Stimulated activated CD4-positive, alpha-beta T cell treated with anti-CD3 and anti-CD28 coated beads, Interleukin-15, amount 100 ng/mL, for 1 hour (primary cell): Measurements from ENCODE around the gene RNF214.

Experiments used
- DNase-seq, 2 donors: peaks; one replicate each; pipeline ENCODE4 v3.0.0-alpha.2; 2020; ENCODE audit warnings: low read depth in 1 of 2, low spot score in 1 of 2

RNF214 gene

DNA sequence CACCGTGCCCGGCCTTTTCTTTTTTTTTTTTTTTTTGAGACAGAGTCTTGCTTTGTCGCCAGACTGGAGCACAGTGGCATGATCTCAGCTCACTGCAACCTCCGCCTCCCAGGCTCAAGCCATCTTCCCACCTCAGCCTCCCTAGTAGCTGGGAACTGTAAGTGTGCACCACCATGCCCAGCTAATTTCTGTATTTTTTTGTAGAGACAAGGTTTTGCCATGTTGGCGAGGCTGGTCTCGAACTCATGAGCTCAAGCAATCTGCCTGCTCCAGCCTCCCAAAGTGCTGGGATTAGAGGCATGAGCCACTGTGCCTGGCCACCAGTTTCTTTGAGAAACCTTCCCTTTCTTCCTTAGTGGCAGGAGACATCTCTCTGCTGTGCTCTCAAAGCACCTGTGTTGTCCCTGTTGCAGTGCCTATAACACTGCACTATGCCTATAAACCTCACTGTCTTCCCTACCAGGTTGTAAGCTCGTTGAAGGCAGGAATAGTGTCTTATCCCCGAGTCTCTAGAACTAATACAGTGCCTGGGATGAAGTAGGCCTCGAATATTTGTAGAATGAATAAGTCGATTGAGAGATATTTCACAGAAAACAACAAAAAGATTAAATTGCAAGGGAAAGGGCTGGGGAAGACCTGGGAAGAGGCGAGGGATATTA is 19.6 kb upstream of the RNF214 start:
- no peak for DNase-seq

DNA sequence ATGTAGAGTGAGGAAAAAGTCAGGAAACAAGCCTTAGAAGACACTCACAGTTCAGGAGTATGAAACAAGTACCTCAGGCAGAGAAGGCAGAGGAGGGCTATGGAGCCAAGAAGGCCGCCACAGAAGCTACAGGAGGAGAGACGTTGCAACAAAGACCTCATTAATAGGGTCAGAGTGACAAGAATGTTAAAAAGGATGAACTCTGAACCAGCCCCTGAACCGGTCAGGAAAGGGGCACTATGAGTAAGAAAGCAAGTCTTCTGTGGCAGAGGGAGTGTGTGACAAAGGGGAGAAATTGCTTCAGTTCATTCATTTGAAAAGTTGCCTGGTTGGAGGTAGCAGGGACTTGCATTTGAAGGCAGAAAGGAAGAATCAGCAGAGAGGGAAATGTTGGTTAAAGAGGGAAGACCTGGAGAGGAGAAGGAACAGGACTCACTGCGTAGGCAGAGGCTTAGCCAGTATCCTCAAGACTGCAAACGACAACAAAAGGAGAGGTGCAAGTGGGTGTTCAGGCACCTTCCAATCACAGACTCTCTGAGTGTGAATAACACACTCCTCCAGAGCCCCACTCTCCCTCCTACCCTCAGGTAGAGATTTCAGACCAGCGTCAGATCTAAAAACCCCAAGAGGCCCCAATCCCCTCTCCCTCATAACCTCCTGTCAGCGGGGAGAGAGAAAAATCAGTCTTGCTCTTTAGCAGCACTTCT is 17.9 kb upstream of the RNF214 start:
- no peak for DNase-seq

GRCh38 chr11:117217141-117218084 is 15.1 kb upstream of the RNF214 start:
- no peak for DNase-seq

DNA sequence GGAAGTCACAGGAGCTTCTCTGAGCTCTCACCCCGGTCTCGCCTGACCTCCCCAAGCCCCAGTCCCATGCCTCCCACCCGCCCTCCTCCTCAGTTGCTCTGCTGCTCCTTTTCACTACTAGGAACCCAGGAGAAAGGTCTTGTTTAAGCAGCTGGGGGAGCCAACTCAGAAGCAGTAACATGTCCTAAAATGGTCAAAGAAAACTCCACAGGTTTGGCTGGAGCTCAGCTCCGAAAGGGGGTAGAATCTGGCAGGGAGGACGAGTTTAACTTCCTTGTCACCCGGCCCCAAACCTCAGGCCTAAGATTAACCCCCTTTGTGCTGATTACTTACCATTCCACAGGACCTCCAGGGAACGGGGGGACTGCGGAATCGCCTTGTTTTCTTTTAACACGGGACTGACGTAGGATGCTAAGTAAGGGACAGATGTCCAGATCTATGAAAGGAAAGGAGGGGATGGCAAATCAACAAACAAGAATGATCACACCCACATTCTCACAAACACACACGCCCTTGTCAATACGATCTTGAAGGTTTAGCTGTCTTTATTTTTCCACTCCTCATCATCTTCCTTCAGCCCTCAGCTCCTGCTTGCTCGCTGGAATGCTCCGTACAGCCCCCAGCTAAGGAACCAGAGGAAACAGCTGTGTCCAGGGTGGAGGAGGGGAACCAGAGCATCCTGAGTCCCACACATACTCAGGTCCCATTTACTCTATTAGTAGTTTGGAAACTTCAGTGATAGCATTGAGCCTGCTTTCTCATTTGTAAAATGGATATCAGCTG is 14.1 kb upstream of the RNF214 start:
- no peak for DNase-seq

DNA sequence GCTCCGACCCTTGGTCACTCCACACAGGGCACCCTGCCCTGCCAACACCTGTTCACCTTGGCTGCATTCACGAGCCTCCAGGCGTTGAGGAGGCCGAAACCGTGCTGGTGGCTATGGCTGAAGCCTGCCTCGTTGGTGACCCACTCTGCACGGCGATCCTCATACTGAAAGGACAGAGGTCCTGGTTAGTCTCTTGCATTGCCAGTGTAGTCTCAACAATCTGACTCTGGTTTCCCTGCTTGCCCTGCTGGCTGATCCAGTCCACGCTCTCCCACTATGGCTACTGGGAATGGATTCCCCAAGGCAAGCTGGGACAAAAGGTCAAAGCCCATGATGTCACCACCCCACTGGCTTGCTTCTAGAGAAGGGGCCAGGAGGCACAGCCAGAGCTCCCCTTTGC is 13.5 kb upstream of the RNF214 start:
- DNase-seq: no peak

DNA sequence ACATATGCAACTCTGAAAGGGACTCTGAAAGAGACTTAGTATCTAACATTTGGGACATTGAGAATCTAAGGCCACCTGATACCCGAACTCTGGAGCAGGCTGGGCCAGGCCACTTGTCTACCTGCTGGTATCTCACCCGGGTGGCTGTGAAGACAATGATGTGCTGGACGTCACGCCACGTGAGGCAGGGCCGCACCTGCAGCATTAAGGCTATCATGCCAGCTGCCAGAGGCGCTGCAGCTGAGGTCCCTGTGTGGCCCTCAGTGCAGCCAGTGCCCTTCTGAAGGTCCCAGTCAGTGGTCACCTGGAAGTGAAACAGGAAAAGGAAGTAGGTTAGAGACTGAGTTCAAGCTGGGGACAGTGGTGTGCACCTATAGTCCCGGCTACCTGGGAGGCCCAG is 13.0 kb upstream of the RNF214 start:
- no peak for DNase-seq

- no peak for DNase-seq
Measured at GRCh38 chr11:117219995-117220394, 12.5 kb upstream of the RNF214 start.

DNA sequence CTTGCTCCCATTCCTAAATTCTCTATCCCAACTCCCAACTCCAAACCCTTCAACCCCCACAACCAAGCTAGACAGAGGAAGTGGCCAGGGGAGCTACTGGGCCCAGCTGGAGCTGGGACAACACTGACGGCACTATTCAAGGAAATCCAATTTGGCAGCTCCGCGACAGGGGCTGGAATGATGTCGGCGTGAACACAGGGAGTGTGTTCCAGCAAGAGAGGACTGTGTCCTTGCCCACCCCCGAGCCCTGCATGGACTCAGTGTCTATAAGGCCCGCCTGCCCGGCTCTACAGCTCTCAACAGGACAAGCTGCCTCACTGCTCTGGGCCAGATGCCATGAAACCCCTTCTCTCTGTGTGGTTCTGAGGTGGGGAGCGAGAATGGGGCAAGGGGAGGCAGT is 11.9 kb upstream of the RNF214 start:
- DNase-seq: no peak

DNA sequence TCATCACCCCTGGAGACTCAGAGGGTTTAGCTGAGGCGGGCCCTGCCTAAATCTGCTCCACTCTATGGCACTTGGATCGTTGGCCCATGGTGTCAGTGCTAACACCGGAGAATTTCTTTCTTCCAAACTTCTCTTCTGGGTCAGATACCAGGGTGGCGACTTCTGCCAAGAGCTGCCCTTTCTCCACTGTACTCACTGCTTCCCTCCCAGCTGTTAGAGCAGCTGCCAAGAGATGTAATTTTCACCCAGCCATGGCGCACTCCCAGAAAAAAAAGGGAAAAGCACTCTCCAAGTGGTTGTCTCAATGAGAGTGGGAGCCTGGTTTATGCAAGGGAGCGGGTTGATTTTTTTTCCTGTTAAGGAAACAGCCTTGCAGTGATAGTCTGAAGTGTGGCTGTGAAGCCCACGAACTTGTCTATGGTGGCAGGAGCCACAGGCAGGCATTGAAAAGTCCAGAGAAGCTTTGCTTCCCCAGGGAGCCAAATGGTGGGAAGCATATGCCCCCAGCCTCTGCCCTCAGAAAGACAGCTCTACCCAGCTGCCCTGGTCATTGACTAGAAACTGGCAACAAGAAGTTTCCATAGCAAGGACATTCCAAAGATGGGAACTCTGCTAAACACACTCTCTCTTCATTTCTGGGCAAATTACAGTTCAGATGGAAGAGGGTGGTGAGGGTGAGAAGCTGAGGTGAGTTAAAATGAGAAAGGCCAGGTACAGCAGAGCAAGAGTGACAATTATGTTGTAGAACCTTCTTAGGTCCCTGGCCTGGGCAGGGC is 11.3 kb upstream of the RNF214 start:
- DNase-seq: no peak

DNA sequence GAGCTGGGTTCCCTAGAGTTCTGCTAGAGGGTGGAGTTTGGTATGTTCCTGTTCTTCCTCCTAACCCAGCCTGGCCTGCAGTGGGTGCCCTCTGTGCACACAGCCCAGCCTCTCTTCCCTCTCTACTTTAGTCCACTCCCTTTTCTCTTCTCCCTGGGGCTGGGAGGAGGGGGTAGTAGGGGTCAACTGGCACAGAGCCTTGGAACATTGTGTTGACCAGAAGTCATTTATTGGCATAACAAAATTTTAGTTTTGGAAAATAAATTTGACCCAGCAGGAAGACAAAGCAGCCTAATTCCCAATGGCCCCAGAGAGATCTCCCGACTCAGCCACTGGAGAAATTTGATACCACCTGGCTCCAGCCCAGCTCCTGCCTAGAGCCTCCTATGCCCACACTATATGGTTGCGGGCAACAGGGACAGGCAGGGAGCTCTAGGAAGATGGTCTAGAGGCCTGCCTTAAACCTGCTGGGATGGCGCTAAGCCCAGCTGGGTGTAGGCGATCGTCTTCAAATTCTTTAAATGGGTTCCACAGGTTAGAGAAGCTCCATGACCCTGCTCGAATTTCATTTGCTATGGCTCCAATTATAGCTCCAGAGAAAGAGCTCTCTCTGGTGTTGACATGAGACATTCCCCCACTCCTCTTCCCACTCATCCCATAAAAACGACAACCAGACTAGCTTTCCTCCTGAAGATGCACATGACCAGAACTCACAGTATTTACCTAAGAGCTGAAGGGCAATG is 10.5 kb upstream of the RNF214 start:
- no peak for DNase-seq

DNA sequence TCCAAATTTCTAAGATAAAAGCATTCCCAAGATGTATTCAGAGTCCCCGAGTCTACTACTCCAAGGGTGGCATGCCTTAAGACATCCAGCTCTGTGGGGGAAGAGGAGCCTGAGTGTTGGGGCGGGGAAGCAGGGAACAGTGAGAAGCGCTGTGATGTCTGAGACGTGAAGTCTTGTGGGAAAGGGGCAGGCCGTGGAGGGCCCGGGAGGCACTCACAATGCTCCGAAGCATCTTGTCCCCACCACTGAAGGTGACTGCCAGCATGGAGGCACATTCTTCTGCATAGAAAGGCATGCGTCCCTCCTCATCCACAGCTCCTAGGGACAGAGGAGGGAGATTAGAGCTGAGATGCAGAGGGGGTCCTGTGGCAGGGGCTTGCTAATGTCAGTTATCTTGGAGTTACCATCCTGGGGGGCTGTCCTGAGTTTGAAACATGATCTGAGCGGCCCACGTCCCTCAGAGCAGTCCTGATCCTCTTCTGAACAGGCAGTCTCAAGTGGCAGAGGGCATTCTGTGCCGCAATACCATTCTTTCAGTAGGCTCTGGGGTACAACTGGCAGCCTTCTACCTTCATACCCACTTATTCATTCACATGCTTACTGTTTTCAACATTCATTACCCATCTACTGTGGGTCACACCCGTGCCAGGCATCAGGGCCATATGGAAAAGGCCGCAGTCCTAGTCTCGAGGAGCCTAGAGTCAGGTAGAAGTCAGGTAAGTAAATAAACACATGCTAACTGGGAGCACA is 9.3 kb upstream of the RNF214 start:
- no peak for DNase-seq

DNA sequence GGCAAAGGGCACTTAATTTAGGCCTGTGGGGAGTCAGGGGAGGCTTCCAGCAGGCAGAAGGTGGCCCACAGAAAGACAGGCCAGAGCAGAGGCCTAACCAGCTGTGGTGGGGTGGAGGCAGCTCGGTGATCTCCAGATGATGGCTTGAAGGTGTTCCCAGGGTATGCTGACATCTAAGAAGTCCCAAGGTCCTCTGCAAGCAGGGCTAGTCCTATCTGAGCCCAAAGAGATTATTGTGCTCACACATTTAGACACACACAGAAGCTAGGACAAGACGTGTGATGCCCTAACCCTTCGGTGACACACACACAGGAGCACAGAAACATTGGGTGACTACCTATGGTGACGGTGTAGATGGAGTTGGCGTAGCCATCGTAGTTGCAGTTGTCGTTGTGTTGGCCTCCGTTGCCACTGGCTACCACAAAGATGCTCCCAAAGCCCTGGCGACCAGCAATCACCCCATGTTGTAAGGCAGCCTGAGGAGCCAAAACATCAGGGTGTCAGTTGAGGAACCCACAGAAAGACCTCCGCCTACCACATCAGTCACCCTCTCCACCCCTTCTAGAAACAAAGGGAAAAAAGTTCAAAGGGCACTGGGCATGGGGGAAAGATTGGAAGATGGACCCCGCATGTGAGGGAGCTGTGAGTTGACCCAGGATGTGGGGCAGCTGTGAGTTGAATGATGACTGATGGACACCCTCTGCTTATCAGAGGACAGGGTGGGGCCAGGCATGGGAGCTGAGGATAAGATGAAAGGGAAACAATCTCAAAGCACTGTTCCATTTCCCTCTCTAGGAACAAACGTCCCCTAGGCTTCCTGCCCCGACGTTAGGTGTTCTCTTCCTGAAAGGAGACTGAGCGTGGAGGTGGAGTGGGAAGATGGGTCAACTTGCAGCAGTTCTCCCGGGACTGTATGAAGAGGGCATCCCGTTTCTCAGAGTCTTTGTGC is 8.5 kb upstream of the RNF214 start:
- no peak for DNase-seq

DNA sequence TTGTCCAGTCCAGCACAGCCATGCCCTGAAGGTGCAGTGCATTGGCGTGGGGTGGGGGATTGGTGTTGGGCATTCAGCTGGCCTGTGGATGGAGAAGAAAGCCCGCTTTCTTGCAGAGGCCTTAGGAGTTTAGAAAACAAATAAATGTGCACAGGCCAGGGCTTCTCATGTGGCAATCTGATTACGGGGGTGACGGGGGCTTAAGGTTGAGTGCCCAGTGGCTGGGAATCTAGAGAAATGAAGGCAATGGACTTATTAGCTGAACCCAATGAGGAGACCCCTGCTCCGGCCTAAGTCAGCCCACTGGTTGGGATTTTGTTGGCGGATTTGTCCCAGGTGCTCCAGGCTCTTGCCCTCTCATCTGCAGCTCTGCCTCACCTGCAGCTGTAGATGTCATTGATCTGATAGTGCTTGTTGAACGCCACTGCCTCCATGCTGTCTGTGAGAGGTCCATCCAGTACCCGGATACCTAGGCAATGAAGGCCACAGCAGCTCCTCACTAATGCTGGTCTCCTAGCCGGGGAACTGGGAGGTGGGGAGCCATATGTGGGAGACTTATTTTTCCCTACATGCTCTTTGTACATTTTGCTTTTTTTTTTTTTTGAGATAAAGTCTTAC is 6.8 kb upstream of the RNF214 start:
- DNase-seq: no peak

DNA sequence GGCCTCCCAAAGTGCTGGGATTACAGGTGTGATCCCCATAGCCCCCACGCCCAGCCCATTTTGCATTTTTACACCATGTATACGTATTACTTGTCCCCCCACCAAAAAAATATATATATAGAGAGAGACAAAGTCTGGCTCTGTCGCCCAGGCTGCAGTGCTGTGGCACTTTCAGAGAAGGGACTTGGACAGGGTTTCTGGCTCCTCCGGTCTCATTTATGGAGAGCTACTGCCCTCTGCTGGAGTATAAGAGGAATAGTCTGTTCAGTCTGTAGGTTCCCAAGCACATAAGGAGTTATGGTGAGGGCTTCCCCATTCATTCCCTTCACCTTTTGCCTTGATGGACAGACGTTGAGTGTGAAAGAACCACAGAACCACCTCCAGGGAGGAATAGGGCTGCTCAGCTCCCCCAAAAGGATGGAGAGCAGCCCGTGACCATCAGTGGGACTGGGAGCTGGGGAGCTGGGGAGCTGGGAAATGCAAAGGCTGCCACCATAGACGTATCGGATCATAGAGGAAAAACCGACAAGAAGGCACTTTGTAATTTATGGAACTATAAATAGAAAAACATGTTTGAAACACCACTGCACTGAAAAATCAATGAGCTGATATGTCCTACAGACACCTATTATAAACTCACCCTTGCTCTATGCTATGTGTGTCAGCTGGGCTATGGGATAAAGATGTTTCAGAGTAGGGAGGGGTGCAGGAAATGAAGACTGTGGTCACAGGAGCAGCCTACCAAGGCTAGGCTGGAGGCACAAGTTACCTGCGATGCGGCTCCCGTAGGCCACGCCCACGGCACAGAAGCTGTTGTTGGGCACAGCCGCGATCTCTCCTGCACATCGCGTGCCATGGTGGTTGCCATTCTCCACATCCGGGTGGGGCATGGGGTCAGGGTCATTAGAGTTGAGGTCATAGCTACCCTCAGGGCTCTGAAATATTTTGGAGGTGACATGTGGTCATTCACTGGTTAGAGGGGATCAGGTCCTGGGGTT is 5.8 kb upstream of the RNF214 start:
- no peak for DNase-seq

GRCh38 chr11:117228091-117228490 is 4.4 kb upstream of the RNF214 start:
- no peak for DNase-seq

GRCh38 chr11:117229411-117229810 is 3.1 kb upstream of the RNF214 start:
- DNase-seq: no peak
